Immature natural killer cell (primary cell): ENCODE measurements around the gene ZNF32. TPM values are rescaled to one million over a fixed set of nuclear protein-coding genes. Genes with fewer than 3 reads are reported as not detected.
"Not testable (repeated sequence)": the region's sequence is repeated elsewhere in the genome, so short reads cannot be mapped to it uniquely, and the experiment has no call there.

ENCODE experiments used
- DNase-seq, 3 donors: peaks; one replicate each; pipeline ENCODE4 v3.0.0; 2022; ENCODE audit warnings: mixed read lengths in 1 of 3
- H3K27ac Mint-ChIP-seq, 6 donors: one replicate each; pipeline ENCODE4 v1.8.0; 2020; ENCODE audit warnings: mixed read lengths in 6 of 6, mild to moderate bottlenecking in 5 of 6, inconsistent platforms in 4 of 6, moderate library complexity in 3 of 6
- H3K27me3 Mint-ChIP-seq, 3 donors: one replicate each; pipeline ENCODE4 v1.8.0; 2020 to 2021; ENCODE audit warnings: low read depth in 3 of 3, mild to moderate bottlenecking in 3 of 3, mixed read lengths in 3 of 3, moderate library complexity in 3 of 3, inconsistent platforms in 1 of 3
- H3K36me3 Mint-ChIP-seq, 3 donors: one replicate each; pipeline ENCODE4 v1.8.0; 2020; ENCODE audit warnings: mixed read lengths in 3 of 3, inconsistent platforms in 2 of 3, mild to moderate bottlenecking in 2 of 3
- H3K4me1 Mint-ChIP-seq, 2 donors: one replicate each; pipeline ENCODE4 v1.8.0; 2020; ENCODE audit warnings: inconsistent platforms in 2 of 2, mild to moderate bottlenecking in 2 of 2, mixed read lengths in 2 of 2, moderate library complexity in 1 of 2
- H3K4me3 Mint-ChIP-seq, 5 donors: one replicate each; pipeline ENCODE4 v1.8.0; 2020; ENCODE audit warnings: mild to moderate bottlenecking in 5 of 5, mixed read lengths in 5 of 5, inconsistent platforms in 3 of 5, moderate library complexity in 3 of 5
- H3K9me3 Mint-ChIP-seq, 6 donors: one replicate each; pipeline ENCODE4 v1.8.0; 2020; ENCODE audit warnings: mild to moderate bottlenecking in 6 of 6, mixed read lengths in 6 of 6, inconsistent platforms in 4 of 6, moderate library complexity in 3 of 6
- polyA plus RNA-seq, 3 donors: library from polyadenylated mRNA; unstranded; fragments of 300-500 nt; fragmentation: Illumina TruSeq; gene quantifications; one replicate each; pipeline ENCODE4 v1.2.3, GENCODE V29; 2021

The ZNF32 gene
- polyA plus RNA-seq, 3 donors from 2014 or later = 97.4 to 139 (median 111) TPM

GRCh38 chr10:43647576-43647975, 1.1 kb downstream of the ZNF32 start:
- peaks cover 26 to 37% of the 10 kb centered on the region in 2 donors for H3K4me1 Mint-ChIP-seq
- H3K36me3 Mint-ChIP-seq = peaks cover 37 to 39% (median 38%) of the 10 kb centered on the region in 3 donors
- peak overlapping the region; percentile 55 to 95 (median 91) for H3K27ac Mint-ChIP-seq
- DNase-seq = no peak
- H3K27me3 Mint-ChIP-seq = peaks cover 2 to 6% (median 5%) of the 10 kb centered on the region in 3 donors
- peaks cover 31 to 49% (median 45%) of the 10 kb centered on the region in 6 donors for H3K9me3 Mint-ChIP-seq
- peak overlapping the region; percentile 91 to 96 (median 95) for H3K4me3 Mint-ChIP-seq

GRCh38 chr10:43645866-43646265, 2.8 kb downstream of the ZNF32 start:
- H3K9me3 Mint-ChIP-seq = peaks cover 35 to 64% (median 57%) of the 10 kb centered on the region in 6 donors
- H3K27me3 Mint-ChIP-seq = peaks cover 2 to 6% (median 3%) of the 10 kb centered on the region in 3 donors
- peaks cover 26 to 37% of the 10 kb centered on the region in 2 donors for H3K4me1 Mint-ChIP-seq
- no peak for DNase-seq
- peak overlapping the region in 3 of 6 donors; percentile 22 to 67 (median 60) for H3K27ac Mint-ChIP-seq
- H3K36me3 Mint-ChIP-seq = peaks cover 37 to 39% (median 38%) of the 10 kb centered on the region in 3 donors
- peak overlapping the region in 2 of 5 donors; percentile 6 to 11 for H3K4me3 Mint-ChIP-seq

GRCh38 chr10:43644252-43644651, 4.4 kb downstream of the ZNF32 start:
- H3K27ac Mint-ChIP-seq = no peak overlapping the region
- H3K4me3 Mint-ChIP-seq = no peak overlapping the region
- peaks cover 40 to 80% (median 62%) of the 10 kb centered on the region in 6 donors for H3K9me3 Mint-ChIP-seq
- H3K36me3 Mint-ChIP-seq = peaks cover 37 to 39% (median 38%) of the 10 kb centered on the region in 3 donors
- H3K4me1 Mint-ChIP-seq = peaks cover 23 to 30% of the 10 kb centered on the region in 2 donors
- H3K27me3 Mint-ChIP-seq = peaks cover 2 to 4% (median 3%) of the 10 kb centered on the region in 3 donors
- DNase-seq = no peak

GRCh38 chr10:43640603-43641002, 8.1 kb downstream of the ZNF32 start:
- H3K4me3 Mint-ChIP-seq = no peak overlapping the region

GRCh38 chr10:43635816-43636215, 12.9 kb downstream of the ZNF32 start:
- peaks cover 4 to 13% (median 9%) of the 10 kb centered on the region in 3 donors for H3K36me3 Mint-ChIP-seq
- not testable (repeated sequence) for H3K27me3 Mint-ChIP-seq, H3K27ac Mint-ChIP-seq, H3K4me3 Mint-ChIP-seq, H3K4me1 Mint-ChIP-seq, DNase-seq
- peaks cover 15 to 68% (median 42%) of the 10 kb centered on the region in 6 donors for H3K9me3 Mint-ChIP-seq

More at GRCh38 chr10:43640603-43641002, 8.1 kb downstream of the ZNF32 start:
- Mint-ChIP-seq H3K9me3 (peaks cover 32 to 90% (median 64%) of the 10 kb centered on the region in 6 donors), H3K27me3 (peaks cover 0 to 8% (median 2%) of the 10 kb centered on the region in 3 donors), H3K36me3 (peaks cover 29 to 40% (median 35%) of the 10 kb centered on the region in 3 donors), H3K4me1 (peaks cover 0 to 1% of the 10 kb centered on the region in 2 donors), H3K27ac (no peak overlapping the region)
- no peak for DNase-seq

- H3K4me3 Mint-ChIP-seq = no peak overlapping the region
- H3K27me3 Mint-ChIP-seq = peaks cover 0 to 3% (median 2%) of the 10 kb centered on the region in 3 donors
- H3K9me3 Mint-ChIP-seq = peaks cover 0 to 8% (median 3%) of the 10 kb centered on the region in 6 donors
- H3K27ac Mint-ChIP-seq = no peak overlapping the region
- H3K36me3 Mint-ChIP-seq = no peaks in the 10 kb centered on the region
- DNase-seq = no peak
- H3K4me1 Mint-ChIP-seq = peaks cover 0 to under 1% of the 10 kb centered on the region in 2 donors
Measured at GRCh38 chr10:43628956-43629355, 19.7 kb downstream of the ZNF32 start.

GRCh38 chr10:43627942-43628341, 20.7 kb downstream of the ZNF32 start:
- Mint-ChIP-seq H3K4me1 (peaks cover 7 to 11% of the 10 kb centered on the region in 2 donors), H3K36me3 (peaks cover 0 to 4% (median 0%) of the 10 kb centered on the region in 3 donors), H3K27me3 (peaks cover 0 to 3% (median 2%) of the 10 kb centered on the region in 3 donors), H3K27ac (no peak overlapping the region), H3K4me3 (no peak overlapping the region), H3K9me3 (peaks cover 0 to 5% (median under 1%) of the 10 kb centered on the region in 6 donors)
- no peak for DNase-seq

GRCh38 chr10:43623351-43623750, 25.3 kb downstream of the ZNF32 start:
- Mint-ChIP-seq H3K27ac (peak overlapping the region; percentile 37 to 93 (median 88)), H3K36me3 (peaks cover 7 to 17% (median 13%) of the 10 kb centered on the region in 3 donors), H3K9me3 (peaks cover 4 to 25% (median 10%) of the 10 kb centered on the region in 6 donors), H3K4me3 (peak overlapping the region; percentile 82 to 93 (median 82)), H3K4me1 (peaks cover 13 to 28% of the 10 kb centered on the region in 2 donors), H3K27me3 (peaks cover 0 to 4% (median 2%) of the 10 kb centered on the region in 3 donors)
- DNase-seq = peak; percentile 27 to 52 (median 41)

- Mint-ChIP-seq H3K9me3 (peaks cover 4 to 35% (median 18%) of the 10 kb centered on the region in 6 donors), H3K4me3 (peak overlapping the region in 3 of 5 donors; percentile 33 to 93 (median 82)), H3K27ac (peak overlapping the region in 3 of 6 donors; percentile 23 to 63 (median 53)), H3K27me3 (peaks cover 0 to 3% (median 2%) of the 10 kb centered on the region in 3 donors), H3K4me1 (peaks cover 13 to 28% of the 10 kb centered on the region in 2 donors), H3K36me3 (peaks cover 11 to 23% (median 17%) of the 10 kb centered on the region in 3 donors)
- DNase-seq = no peak
Measured at GRCh38 chr10:43622038-43622437, 26.6 kb downstream of the ZNF32 start.

GRCh38 chr10:43619368-43619767, 29.3 kb downstream of the ZNF32 start:
- Mint-ChIP-seq H3K27ac (no peak overlapping the region), H3K27me3 (peaks cover 0 to 3% (median 0%) of the 10 kb centered on the region in 3 donors), H3K4me1 (peaks cover 13 to 34% of the 10 kb centered on the region in 2 donors), H3K4me3 (no peak overlapping the region), H3K36me3 (peaks cover 35 to 48% (median 40%) of the 10 kb centered on the region in 3 donors), H3K9me3 (peaks cover 13 to 58% (median 34%) of the 10 kb centered on the region in 6 donors)
- no peak for DNase-seq

- no peak overlapping the region for H3K4me3 Mint-ChIP-seq
- peaks cover 13 to 58% (median 33%) of the 10 kb centered on the region in 6 donors for H3K9me3 Mint-ChIP-seq
- no peak for DNase-seq
- H3K36me3 Mint-ChIP-seq = peaks cover 47 to 62% (median 58%) of the 10 kb centered on the region in 3 donors
- H3K27ac Mint-ChIP-seq = peak overlapping the region in 1 of 6 donors; percentile 12
- H3K4me1 Mint-ChIP-seq = peaks cover 0 to 12% of the 10 kb centered on the region in 2 donors
- H3K27me3 Mint-ChIP-seq = peaks cover 0 to 1% (median 0%) of the 10 kb centered on the region in 3 donors
Measured at GRCh38 chr10:43616697-43617370, 31.8 kb downstream of the ZNF32 start.

GRCh38 chr10:43610636-43611035, 38.0 kb downstream of the ZNF32 start:
- DNase-seq = no peak
- Mint-ChIP-seq H3K27me3 (peaks cover 0 to 1% (median 0%) of the 10 kb centered on the region in 3 donors), H3K9me3 (peaks cover 0 to 11% (median 3%) of the 10 kb centered on the region in 6 donors), H3K27ac (peak overlapping the region in 4 of 6 donors; percentile 18 to 83 (median 32)), H3K4me3 (no peak overlapping the region), H3K4me1 (peaks cover 33 to 56% of the 10 kb centered on the region in 2 donors), H3K36me3 (peaks cover 27 to 64% (median 62%) of the 10 kb centered on the region in 3 donors)

GRCh38 chr10:43607199-43607573, 41.5 kb downstream of the ZNF32 start:
- H3K4me1 Mint-ChIP-seq = peaks cover 35 to 58% of the 10 kb centered on the region in 2 donors
- peaks cover 0 to 2% (median 0%) of the 10 kb centered on the region in 6 donors for H3K9me3 Mint-ChIP-seq
- H3K36me3 Mint-ChIP-seq = peaks cover 14 to 36% (median 34%) of the 10 kb centered on the region in 3 donors
- peak overlapping the region; percentile 78 to 87 (median 86) for H3K4me3 Mint-ChIP-seq
- H3K27ac Mint-ChIP-seq = peak overlapping the region; percentile 57 to 76 (median 66)
- H3K27me3 Mint-ChIP-seq = peaks cover 0 to 6% (median 0%) of the 10 kb centered on the region in 3 donors
- DNase-seq = no peak
